Loucy (cell line): ENCODE data around the gene DEUP1.

Source experiments
- H2AFZ ChIP-seq: fragments of 200-600 bp; sonication (generic); 2 replicates; pipeline ENCODE4 v1.6.0; 2016; ENCODE audit warnings: antibody characterized with exemption, mild to moderate bottlenecking, low read length, moderate library complexity
- H3F3A ChIP-seq: fragments of 200-600 bp; 2 replicates; pipeline ENCODE4 v1.6.0; 2016; ENCODE audit warnings: antibody characterized with exemption, low read depth, mild to moderate bottlenecking
- H3K27me3 ChIP-seq: fragments of 200-600 bp; sonication (generic); 2 replicates; pipeline ENCODE4 v1.6.1; 2014; ENCODE audit warnings: low read length, mild to moderate bottlenecking; ENCODE audit not compliant: insufficient read depth, poor library complexity, severe bottlenecking
- H3K36me3 ChIP-seq: fragments of 200-600 bp; sonication (generic); 2 replicates; pipeline ENCODE4 v1.6.1; 2016; ENCODE audit warnings: low read length; ENCODE audit not compliant: insufficient read depth
- H3K4me1 ChIP-seq: fragments of 200-600 bp; sonication (generic); 2 replicates; pipeline ENCODE4 v1.5.1; 2014; ENCODE audit warnings: low read length, mild to moderate bottlenecking; ENCODE audit not compliant: insufficient read depth, poor library complexity, severe bottlenecking
- H3K4me2 ChIP-seq: fragments of 200-600 bp; sonication (generic); 2 replicates; pipeline ENCODE4 v1.6.0; 2014; ENCODE audit warnings: antibody characterized with exemption, low read length, low read depth, mild to moderate bottlenecking; ENCODE audit not compliant: poor library complexity, severe bottlenecking
- H3K4me3 ChIP-seq: fragments of 200-600 bp; sonication (generic); 2 replicates; pipeline ENCODE4 v1.5.1; 2014; ENCODE audit warnings: low read length, mild to moderate bottlenecking, mixed read lengths; ENCODE audit not compliant: poor library complexity, severe bottlenecking
- H3K79me2 ChIP-seq: fragments of 200-600 bp; sonication (generic); 2 replicates; pipeline ENCODE4 v1.6.1; 2014; ENCODE audit warnings: low read length; ENCODE audit not compliant: insufficient read depth
- H3K9ac ChIP-seq: fragments of 200-600 bp; sonication (generic); 2 replicates; pipeline ENCODE4 v1.6.0; 2014; ENCODE audit warnings: mild to moderate bottlenecking, low read depth, low read length, moderate library complexity; ENCODE audit not compliant: poor library complexity, severe bottlenecking
- H3K9me2 ChIP-seq: fragments of 200-600 bp; sonication (generic); replicated peaks from 2 replicates; pipeline ENCODE4 v1.6.1; 2016; ENCODE audit warnings: low read depth, low read length, mixed read lengths
- H3K9me3 ChIP-seq: fragments of 200-600 bp; sonication (generic); 2 replicates; pipeline ENCODE4 v1.6.1; 2014; ENCODE audit warnings: mild to moderate bottlenecking, antibody characterized with exemption, low read length, low read depth; ENCODE audit not compliant: insufficient read depth
- H4K20me1 ChIP-seq: fragments of 200-600 bp; sonication (generic); 2 replicates; pipeline ENCODE4 v1.6.0; 2014; ENCODE audit warnings: antibody characterized with exemption, low read length, mild to moderate bottlenecking; ENCODE audit not compliant: insufficient read depth, poor library complexity, severe bottlenecking
- EZH2phosphoT487 ChIP-seq: fragments of 200-600 bp; IDR thresholded peaks from 2 replicates; pipeline ENCODE4 v1.6.1; 2018; ENCODE audit warnings: antibody characterized with exemption, mild to moderate bottlenecking, moderate library complexity, borderline replicate concordance
- TF ChIP-seq, protein P1 (sequence below): fragments of 200-600 bp; sonication (generic); conservative IDR thresholded peaks from 2 replicates; pipeline ENCODE4 v1.5.1; 2014; ENCODE audit warnings: mild to moderate bottlenecking, antibody characterized with exemption, low read length

DEUP1 gene

DNA sequence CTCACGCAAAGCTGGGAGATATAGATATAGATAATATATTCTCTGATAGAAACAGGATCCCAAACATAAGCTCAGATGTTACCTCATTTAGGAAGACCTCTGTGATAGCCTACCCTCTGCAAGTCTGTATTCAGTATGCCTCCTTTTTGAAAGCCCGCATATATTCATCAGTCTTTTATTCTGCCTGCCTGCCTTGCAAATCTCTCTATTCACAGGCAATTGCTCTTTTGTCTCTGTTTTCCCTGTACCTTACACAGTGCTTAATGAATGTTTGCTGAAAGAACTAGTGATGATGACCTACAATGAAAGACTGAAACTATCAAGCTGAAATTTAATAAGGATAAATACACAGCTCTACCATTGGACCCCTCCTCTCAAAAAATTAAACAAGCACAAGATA lies 18.4 kb downstream of the DEUP1 start:
- H3K9me3 ChIP-seq, result no peaks in the 10 kb centered on the region
- H3K9me2 ChIP-seq, result no peaks in the 10 kb centered on the region
- H3F3A ChIP-seq, result no peaks in the 10 kb centered on the region
- no peak overlapping the region for H3K4me2 ChIP-seq
- H4K20me1 ChIP-seq, result no peaks in the 10 kb centered on the region
- no peak overlapping the region for H2AFZ ChIP-seq
- no peaks in the 10 kb centered on the region for H3K27me3 ChIP-seq
- no peak overlapping the region for H3K9ac ChIP-seq
- no peak overlapping the region for H3K4me3 ChIP-seq
- no peak for TF ChIP-seq EZH2phosphoT487
- TF ChIP-seq, protein P1, sequence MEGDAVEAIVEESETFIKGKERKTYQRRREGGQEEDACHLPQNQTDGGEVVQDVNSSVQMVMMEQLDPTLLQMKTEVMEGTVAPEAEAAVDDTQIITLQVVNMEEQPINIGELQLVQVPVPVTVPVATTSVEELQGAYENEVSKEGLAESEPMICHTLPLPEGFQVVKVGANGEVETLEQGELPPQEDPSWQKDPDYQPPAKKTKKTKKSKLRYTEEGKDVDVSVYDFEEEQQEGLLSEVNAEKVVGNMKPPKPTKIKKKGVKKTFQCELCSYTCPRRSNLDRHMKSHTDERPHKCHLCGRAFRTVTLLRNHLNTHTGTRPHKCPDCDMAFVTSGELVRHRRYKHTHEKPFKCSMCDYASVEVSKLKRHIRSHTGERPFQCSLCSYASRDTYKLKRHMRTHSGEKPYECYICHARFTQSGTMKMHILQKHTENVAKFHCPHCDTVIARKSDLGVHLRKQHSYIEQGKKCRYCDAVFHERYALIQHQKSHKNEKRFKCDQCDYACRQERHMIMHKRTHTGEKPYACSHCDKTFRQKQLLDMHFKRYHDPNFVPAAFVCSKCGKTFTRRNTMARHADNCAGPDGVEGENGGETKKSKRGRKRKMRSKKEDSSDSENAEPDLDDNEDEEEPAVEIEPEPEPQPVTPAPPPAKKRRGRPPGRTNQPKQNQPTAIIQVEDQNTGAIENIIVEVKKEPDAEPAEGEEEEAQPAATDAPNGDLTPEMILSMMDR, result no peak
- H3K4me1 ChIP-seq, result no peaks in the 10 kb centered on the region
- no peaks in the 10 kb centered on the region for H3K79me2 ChIP-seq
- no peaks in the 10 kb centered on the region for H3K36me3 ChIP-seq

DNA sequence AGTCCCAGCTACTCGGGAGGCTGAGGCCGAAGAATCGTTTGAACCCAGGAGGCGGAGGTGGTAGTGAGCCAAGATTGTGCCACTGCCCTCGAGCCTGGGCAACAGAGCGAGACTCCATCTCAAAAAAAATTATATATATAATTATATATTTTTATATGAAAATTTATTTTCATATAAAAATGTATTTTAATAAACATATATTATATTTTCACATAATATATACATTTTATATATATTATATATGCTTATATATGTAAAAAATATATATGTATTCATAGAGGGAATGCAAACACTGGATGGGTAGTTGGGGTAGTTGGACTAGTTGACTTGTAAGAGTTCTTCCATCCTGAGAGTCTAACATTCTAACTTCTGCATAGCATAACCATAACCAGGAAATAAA lies 20.3 kb downstream of the DEUP1 start:
- H3K9me2 ChIP-seq, result no peaks in the 10 kb centered on the region
- no peak overlapping the region for H3K9ac ChIP-seq
- no peak overlapping the region for H3K4me3 ChIP-seq
- no peak overlapping the region for H2AFZ ChIP-seq
- no peaks in the 10 kb centered on the region for H3K36me3 ChIP-seq
- no peak overlapping the region for H3K4me2 ChIP-seq
- H4K20me1 ChIP-seq, result no peaks in the 10 kb centered on the region
- H3K4me1 ChIP-seq, result no peaks in the 10 kb centered on the region
- H3K79me2 ChIP-seq, result no peaks in the 10 kb centered on the region
- no peaks in the 10 kb centered on the region for H3K9me3 ChIP-seq
- no peaks in the 10 kb centered on the region for H3F3A ChIP-seq
- H3K27me3 ChIP-seq, result no peaks in the 10 kb centered on the region
- no peak for TF ChIP-seq EZH2phosphoT487
- TF ChIP-seq, protein P1, result no peak

DNA sequence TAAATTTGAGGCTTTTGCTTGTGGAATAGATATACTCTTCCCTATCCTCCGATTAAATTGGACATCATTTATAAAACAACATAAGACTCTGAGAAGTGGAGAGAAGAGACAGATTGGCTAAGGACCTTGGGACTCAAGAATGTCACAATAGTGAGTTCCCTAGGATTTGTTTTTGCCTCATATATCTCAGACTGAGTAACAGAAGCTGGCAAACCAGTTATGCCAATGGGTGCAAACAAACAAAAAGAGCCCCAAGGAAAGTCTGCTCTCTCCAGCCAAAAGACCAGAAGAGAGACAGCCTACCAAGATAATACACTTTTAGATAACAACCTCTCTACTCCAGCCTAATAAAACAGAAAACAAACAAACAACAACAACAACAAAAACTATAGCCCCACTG lies 28.9 kb downstream of the DEUP1 start:
- no peak overlapping the region for H3K4me3 ChIP-seq
- TF ChIP-seq, protein P1, result no peak
- no peak for TF ChIP-seq EZH2phosphoT487

More for the DNA sequence above, 28.9 kb downstream of the DEUP1 start:
- no peak overlapping the region for H2AFZ ChIP-seq
- H3K4me1 ChIP-seq, result no peaks in the 10 kb centered on the region
- H3F3A ChIP-seq, result no peaks in the 10 kb centered on the region
- H3K9ac ChIP-seq, result no peak overlapping the region
- H3K36me3 ChIP-seq, result no peaks in the 10 kb centered on the region
- no peak overlapping the region for H3K4me2 ChIP-seq
- no peaks in the 10 kb centered on the region for H3K9me2 ChIP-seq
- no peaks in the 10 kb centered on the region for H3K79me2 ChIP-seq
- 0 out of 2 replicates have a peak, but pooled peaks cover 4% of the 10 kb centered on the region for H3K9me3 ChIP-seq
- no peaks in the 10 kb centered on the region for H3K27me3 ChIP-seq
- H4K20me1 ChIP-seq, result no peaks in the 10 kb centered on the region
